ENCODE data around the gene ASGR1.

ASGR1 gene

DNA sequence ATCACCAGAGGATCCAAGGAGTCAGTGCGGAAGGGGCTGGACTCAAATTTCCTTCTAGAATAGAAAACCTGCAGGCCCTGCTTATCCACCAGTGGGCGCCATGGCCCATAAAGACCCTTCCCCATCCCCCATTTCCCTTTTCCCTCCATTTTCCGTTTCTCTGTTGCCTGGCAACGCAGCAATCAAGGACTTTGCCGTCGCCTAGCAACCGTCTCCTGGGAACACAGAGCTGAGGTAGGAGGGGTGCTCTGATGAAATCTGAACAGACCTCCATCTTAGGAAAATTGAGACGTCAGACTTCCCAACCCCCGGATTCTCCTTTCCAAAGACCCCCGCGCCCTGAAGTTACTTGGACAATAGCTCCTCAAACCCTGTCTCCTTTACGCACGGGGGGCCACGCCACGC, 34.7 kb upstream of the ASGR1 start:
- no peaks in the 10 kb centered on the region for H3K27me3 ChIP-seq (ENCODE audit: insufficient read depth, low read depth, severe bottlenecking)
- DNase-seq, result peak; percentile 92
- peak overlapping the region; percentile 77 for H3K27ac ChIP-seq
- H3K9me3 ChIP-seq (ENCODE audit: severe bottlenecking), result no peaks in the 10 kb centered on the region
- TF ChIP-seq, protein P1, sequence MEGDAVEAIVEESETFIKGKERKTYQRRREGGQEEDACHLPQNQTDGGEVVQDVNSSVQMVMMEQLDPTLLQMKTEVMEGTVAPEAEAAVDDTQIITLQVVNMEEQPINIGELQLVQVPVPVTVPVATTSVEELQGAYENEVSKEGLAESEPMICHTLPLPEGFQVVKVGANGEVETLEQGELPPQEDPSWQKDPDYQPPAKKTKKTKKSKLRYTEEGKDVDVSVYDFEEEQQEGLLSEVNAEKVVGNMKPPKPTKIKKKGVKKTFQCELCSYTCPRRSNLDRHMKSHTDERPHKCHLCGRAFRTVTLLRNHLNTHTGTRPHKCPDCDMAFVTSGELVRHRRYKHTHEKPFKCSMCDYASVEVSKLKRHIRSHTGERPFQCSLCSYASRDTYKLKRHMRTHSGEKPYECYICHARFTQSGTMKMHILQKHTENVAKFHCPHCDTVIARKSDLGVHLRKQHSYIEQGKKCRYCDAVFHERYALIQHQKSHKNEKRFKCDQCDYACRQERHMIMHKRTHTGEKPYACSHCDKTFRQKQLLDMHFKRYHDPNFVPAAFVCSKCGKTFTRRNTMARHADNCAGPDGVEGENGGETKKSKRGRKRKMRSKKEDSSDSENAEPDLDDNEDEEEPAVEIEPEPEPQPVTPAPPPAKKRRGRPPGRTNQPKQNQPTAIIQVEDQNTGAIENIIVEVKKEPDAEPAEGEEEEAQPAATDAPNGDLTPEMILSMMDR (IDR thresholded peaks at IDR 0.05; ENCODE audit: low read depth, low read length), result peak; percentile 70
- peak overlapping the region; percentile 24 for H3K4me3 ChIP-seq (ENCODE audit: low read depth, low read length)
- no peaks in the 10 kb centered on the region; the same call in 1 of the 2 replicates for H3K36me3 ChIP-seq

DNA sequence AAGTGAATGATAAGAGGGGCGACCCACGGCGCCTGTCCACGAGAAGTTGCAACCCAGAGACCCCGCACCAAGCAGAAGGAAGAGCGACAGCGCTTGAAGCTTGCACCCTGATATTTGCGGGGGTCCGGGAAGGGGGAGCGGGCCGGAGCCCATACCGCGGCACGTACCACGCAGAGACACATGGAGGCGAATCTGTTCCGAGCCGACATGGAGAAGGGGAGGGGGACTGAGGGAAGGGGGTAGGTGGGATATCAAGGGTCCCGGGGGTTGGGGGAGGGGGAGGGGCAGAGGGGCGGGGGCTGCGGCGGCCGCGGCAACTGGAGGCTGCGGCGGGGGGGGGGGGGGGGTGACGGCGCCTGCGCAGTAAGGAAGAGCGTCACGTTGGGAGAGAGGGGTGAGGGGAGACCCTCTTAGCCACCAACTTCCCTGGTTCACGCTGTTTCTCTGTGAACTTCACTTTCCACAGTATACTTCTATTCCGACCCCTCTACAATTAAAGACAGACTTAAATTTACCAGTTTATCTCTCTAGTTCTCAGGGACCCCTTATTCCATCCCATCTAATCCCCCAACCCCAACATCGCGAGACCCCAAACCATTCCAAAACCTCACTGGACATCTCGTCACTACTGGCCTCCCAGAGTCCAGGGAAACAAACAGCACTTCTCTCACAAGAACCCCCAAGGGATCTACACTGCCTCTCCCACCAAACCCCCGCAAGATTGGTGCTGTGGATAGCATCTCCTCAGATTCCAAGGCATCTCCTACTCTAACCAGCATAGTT, 32.5 kb upstream of the ASGR1 start:
- Histone ChIP-seq H3K27me3 (ENCODE audit: insufficient read depth, low read depth, severe bottlenecking) (no peaks in the 10 kb centered on the region), H3K36me3 (peaks cover 9% of the 10 kb centered on the region), H3K27ac (peak overlapping the region; percentile 51), H3K9me3 (ENCODE audit: severe bottlenecking) (no peaks in the 10 kb centered on the region), H3K4me3 (ENCODE audit: low read depth, low read length) (no peak overlapping the region)
- TF ChIP-seq, protein P1 (IDR thresholded peaks at IDR 0.05; ENCODE audit: low read depth, low read length), result no peak
- no peak for DNase-seq

DNA sequence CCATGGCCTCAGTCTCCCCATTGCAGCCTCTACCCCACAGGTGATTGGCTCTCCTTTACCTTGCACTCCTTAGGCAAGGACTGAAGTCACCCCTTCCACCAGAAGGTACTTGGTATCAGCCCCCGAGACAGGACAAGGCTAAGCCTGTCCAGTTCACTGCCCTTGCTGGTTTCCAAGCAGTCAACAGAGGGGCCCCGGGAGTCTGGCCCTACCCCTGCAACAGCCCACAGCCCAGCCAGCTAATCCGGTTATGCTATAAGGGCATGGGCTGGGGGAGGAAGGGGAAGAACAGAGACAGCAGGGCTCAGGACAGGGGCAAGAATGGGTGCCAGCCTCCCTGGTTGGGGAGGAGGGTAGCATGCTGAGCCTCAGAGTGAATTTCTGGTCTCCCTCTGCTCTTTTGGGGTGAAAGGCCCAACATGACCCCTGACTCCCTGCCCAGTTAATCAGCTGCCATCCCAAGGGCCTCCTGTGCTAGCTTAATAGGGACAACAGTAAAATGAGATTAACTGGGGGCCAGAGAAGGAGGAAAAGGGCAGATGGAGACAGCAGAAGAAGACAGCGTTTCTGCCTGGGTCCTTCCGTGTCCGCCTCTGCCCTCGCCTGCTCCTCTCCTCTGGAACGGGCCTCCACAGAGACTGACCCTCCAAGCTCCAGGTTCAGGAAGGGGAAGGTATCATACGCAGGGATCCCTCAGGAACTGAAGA, 29.7 kb upstream of the ASGR1 start:
- H3K27me3 ChIP-seq (ENCODE audit: insufficient read depth, low read depth, severe bottlenecking), result no peaks in the 10 kb centered on the region
- peak; percentile 93 for DNase-seq
- TF ChIP-seq, protein P1 (IDR thresholded peaks at IDR 0.05; ENCODE audit: low read depth, low read length), result no peak
- peak overlapping the region; percentile 59 for H3K4me3 ChIP-seq (ENCODE audit: low read depth, low read length)
- peak overlapping the region; percentile 97 for H3K27ac ChIP-seq
- H3K36me3 ChIP-seq, result peaks cover 20% of the 10 kb centered on the region
- no peaks in the 10 kb centered on the region for H3K9me3 ChIP-seq (ENCODE audit: severe bottlenecking)

DNA sequence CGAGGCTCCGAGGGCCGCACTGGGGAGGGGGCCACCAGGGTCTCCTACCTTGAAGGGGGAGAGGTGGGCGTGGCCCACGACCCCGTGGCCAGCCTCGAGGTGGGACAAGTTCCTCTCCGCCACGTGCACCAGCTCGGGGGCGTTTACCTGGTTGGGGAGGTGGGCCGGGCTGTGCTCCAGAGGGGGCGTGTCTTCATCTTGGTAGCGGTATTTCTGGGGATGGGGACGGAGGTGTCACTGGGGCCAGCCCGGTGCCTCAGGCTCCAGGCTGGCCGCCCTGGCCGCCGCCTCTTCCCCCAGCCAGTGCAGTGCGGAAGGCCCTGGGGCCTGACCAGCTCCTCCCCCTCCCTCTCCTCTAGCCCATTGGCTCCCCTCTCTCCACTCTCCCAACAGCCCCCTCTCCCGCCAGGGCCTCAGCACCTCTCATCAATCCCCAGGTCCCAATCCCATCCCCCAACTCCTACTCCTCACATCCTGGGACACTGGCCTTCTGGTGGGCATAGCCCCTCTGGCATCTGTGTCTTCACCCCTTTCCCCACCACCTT, 28.9 kb upstream of the ASGR1 start:
- Histone ChIP-seq H3K36me3 (peaks cover 28% of the 10 kb centered on the region), H3K27ac (peak overlapping the region; percentile 97), H3K4me3 (ENCODE audit: low read depth, low read length) (peak overlapping the region; percentile 59), H3K9me3 (ENCODE audit: severe bottlenecking) (no peaks in the 10 kb centered on the region), H3K27me3 (ENCODE audit: insufficient read depth, low read depth, severe bottlenecking) (no peaks in the 10 kb centered on the region)
- peak; percentile 79 for DNase-seq
- TF ChIP-seq, protein P1 (IDR thresholded peaks at IDR 0.05; ENCODE audit: low read depth, low read length), result no peak

DNA sequence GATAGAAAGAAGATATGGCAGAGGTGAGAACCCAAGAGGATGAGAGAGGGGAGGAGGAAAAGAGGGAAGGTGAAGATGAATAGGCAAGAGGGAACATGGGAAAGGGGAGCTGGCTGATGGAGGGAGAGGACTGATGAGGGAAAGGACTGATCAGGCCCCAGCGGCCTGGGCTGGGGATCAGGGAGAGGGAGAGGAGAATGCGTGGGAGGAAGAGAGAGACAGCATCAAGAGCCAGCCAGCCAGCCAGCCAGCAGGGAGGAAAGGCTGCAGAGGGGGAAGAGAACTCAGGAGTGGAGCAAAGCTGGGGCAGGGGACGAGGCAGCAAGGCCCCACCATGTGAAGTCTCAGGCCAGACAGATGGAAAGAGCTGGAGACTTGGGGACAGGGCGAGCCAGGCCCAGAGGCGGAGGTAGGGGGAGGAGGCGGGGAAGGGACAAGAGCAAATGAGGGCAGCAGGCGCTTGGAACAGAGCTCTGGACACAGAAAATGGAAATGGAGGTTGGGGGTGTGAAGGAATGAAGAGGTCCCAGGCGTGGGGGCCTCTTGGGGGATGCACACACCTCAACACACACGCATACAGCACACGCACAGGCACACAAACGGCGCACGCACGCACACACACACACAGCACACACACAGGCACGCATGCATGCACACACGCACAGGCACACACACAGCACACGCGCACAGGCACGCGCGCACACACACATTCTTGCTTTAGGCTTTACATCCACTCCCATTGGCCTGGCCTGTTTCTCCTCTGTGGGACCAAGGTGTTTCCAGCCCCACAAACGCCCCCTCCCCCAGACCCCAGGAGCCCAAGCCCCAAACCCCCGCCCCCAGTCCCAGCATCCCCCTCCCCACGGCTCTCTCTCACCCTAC, 28.2 kb upstream of the ASGR1 start:
- peak overlapping the region; percentile 97 for H3K27ac ChIP-seq

More for the DNA sequence above, 28.2 kb upstream of the ASGR1 start:
- peak; percentile 53 for DNase-seq
- TF ChIP-seq, protein P1 (IDR thresholded peaks at IDR 0.05; ENCODE audit: low read depth, low read length), result no peak
- H3K36me3 ChIP-seq, result peaks cover 36% of the 10 kb centered on the region
- peak overlapping the region; percentile 59 for H3K4me3 ChIP-seq (ENCODE audit: low read depth, low read length)
- no peaks in the 10 kb centered on the region for H3K9me3 ChIP-seq (ENCODE audit: severe bottlenecking)
- no peaks in the 10 kb centered on the region for H3K27me3 ChIP-seq (ENCODE audit: insufficient read depth, low read depth, severe bottlenecking)

Measured in WERI-Rb-1 (cell line).